EL (cell line): ENCODE measurements around the gene COBL.

ENCODE experiments used
- DNase-seq: peaks from one replicate; pipeline ENCODE4 v3.0.0-alpha.2; 2016

The COBL gene

DNA sequence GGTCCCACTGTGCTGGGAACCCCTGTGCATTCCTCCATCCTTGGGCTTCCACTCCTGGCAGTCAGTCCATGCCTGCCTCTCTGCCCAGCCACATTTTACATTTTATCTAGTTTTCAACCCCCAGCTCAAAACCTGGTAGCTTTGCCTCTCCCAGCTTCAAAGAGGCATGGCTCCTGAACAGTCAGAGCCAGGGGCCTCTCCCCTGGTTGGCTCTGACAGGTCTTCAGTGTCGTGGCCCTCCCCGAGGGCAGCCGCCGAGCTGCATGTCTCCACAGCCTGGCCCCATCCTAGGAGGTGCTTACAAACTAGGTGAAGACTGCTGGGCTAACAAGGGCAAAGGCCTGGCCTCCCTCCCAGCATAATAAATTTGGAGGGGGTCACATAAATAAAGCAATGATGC, 14.8 kb downstream of the COBL start:
- DNase-seq = no peak

DNA sequence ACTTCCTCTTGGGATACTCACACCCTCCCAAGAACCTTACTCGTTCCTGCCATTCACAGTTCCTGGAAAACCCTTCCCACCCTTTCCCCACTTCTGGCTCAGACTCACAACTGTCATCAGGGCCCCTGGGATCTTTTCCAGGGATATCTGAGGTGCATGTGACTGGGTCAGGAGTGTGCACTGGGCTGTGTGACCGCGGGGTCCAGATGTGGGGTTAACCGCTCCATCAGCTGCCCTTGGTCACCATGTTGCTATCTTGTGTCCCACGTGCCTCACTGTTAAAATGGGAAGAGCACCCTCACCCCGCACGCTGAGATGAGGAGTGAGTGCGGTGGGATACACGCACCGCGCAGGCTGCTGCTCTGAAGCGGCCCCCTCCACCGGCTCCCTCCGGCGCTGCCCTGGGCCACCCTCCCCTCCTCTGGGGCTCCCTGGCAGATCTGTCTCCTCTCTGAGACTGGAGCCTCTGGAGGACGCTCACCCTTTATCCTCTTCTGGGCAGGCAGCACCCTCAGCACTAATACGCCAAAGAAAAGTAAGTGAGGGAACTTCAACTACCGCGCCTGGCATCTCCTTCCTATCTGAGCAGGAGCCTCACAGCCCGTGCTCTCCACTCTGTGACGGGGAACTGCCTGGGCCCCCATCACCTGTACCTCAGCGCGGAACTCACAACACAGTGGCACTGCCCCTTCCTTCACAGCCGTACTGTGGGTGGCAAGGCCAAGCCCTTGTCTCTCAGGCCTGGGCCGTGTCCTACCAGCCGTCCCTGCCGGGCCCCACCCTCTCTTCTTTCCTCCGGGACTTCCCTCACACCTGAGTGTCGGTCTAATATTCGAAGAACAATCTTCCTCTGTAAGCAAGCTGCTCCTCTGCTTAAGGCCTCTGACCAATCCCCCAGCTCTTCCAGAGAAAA, 15.6 kb downstream of the COBL start:
- DNase-seq = no peak

DNA sequence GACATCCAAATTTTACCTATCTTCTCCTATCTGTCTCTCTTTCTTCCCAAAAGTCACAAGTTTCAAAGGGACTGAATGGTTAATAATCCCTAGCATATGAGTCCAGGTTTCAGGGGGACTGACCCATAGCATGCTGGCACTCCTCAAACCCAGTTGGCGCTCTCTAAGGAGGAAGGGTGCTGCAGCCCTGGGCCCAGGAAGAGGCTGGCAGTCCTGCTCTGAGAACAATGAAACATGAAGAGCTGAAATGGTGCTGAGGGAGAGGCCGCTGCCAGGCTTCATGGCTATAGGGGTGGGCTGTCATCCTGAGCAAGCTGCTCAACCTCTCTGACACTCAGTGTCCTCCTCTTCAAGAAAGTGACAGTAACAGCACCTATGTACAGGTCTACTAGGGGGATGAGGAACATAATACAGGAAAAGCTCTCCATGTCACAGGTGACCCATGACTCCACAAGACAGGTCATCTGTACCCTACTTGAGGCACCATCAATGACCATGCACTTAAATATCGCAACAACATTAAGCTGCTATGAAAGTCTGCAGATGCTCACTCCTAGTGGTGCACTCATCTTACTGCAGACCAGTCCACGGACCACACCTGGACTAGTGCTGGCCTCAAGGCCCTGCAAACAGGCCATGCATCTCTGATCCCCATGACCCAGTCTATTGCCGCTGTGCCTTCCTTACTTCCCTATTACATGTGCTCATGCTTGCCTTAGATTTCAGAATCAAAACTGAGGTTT, 17.0 kb downstream of the COBL start:
- DNase-seq = no peak

DNA sequence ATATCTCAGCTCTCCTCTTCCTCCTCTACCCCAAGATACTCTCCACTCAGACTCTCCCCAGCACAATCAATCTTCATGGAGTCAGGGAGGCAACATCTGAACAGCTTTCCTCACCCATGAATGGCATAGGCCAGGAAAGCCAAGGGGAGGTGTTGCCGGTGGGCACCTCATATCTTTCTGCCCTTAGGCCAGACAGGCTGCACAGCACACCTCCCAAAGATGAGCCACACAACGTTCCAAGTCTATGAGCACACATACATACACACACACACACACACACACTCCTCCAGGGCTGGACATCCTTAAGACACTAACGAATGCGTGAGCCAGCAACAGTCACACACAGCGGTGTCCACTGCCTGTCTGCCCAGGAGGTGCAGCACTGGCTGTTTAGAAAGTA, 17.7 kb downstream of the COBL start:
- DNase-seq = no peak

DNA sequence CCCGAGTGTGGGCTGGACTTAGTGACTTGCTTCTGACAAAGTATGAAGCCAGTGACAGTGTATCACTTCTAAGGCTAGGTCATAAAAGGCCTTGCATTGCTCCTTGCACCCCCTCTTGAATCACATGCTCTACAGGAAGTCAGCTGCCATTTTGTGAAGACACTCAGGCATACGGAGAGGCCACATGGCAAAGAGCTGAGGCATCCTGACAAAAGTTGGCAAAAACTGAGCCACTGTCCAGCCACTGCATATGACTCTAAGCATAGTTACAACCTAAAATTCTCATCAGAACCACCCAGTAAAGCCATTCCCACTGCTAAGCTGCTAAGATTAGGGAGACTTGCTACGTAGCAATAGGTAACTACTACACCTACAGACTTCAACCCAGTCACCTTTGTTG, 18.6 kb downstream of the COBL start:
- DNase-seq = no peak

DNA sequence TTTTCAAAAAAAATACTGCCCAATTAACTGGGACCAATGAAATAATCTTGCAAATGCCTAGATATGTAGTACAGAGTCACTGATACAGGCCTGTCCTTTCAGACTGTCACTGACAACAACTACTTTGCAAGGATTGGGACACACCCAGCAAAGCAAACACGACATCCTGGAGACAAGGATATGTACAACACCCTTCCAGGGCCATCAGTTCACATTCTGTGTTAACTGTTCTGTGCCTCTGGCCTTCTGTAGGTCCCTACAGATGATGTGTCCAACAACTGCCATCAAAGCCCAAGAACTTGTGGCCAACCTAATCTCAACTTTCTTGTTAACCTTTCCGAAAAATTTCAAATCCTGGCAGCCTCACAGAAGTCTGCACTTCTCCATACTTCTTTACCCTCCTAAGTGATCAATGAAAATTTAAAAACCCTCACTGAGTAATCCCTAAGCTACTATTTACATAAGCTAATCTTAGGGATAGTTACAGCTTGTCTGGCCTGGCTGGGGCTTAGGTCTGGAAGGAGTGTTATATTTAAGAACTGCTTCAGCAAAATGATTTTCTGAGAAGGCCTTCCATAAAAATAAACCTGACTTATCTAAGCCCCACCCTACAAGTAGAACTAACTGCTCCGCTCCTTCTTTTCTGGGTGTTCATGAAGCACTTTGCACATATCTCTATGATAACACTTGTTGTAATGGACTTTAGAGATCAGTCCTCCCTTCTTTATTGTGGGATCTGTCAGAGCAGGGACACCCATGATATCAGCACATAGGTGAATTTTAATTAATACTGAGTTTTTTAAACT, 21.0 kb downstream of the COBL start:
- DNase-seq = no peak

DNA sequence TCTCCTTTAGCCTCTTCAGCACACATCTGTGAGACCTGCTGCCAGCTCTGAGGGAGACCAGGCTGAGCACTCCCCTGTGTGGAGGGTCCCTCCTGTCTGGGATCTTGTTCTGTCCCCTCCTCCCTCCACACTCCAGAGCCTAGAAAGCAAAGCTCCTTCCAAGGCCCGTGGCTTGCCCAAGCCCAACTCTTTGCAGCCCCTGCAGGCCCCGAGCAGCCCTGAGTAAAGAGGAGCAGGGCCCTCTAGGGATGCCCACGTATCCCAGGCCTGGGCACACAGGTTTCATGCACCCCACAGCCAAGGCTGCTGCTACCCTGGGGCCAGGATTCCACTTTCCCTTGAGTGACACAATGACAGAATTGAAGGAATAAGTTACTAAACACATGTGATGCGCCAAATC, 24.0 kb downstream of the COBL start:
- no peak for DNase-seq

DNA sequence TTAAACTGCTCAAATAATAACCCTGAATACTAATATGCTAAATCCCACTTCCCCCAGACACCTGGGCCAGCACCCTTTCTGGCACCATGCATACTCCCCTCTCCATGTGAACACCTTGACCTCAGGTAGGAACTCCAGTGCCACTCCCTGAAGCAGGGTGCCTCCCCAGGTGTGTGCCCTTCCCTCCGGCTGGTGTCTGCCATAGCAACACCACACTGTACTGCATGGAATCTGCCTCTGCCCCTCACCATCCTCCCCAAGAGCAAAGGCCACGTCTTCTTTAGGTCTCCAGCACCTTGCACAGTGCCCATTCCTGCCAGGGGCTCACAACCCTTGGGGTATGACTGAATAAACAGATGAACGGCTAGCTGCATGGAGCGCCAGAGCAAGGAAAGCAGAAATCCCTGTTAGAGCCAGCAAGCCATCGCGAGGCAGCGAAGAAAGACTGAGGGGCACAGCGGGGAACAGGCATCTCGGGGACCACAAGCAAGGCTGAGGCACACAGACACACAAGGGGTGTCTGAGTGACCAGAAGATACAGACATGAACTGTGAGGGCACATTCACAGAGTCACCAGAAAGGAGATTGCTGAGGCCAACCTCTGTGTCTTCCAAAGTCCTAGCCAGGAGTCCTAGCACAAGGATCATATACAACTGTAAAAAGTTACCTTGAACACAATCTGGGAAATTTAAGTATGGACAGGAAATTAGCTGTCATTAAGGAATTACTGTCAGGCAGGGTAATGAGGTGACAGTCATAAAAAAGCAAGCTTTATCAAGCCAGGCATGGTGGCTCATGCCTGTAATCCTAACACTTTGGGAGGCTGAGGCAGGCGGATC, 25.7 kb downstream of the COBL start:
- no peak for DNase-seq

DNA sequence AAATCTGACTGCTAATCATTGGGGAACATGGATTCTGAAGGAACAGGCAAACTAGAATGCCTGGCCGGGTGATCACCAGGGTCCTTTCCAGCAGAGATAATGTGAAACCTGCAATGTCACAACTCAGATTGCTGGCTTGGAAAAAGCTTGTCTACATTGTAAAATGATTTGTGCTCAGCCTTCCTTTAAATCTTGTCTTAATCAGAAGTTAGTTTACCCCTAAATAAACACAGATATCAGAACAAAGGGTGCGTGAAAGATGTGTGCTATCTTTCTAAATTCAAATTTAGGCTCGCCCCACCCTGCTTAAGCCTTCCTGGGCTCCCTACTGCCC, 26.3 kb downstream of the COBL start:
- DNase-seq = no peak

DNA sequence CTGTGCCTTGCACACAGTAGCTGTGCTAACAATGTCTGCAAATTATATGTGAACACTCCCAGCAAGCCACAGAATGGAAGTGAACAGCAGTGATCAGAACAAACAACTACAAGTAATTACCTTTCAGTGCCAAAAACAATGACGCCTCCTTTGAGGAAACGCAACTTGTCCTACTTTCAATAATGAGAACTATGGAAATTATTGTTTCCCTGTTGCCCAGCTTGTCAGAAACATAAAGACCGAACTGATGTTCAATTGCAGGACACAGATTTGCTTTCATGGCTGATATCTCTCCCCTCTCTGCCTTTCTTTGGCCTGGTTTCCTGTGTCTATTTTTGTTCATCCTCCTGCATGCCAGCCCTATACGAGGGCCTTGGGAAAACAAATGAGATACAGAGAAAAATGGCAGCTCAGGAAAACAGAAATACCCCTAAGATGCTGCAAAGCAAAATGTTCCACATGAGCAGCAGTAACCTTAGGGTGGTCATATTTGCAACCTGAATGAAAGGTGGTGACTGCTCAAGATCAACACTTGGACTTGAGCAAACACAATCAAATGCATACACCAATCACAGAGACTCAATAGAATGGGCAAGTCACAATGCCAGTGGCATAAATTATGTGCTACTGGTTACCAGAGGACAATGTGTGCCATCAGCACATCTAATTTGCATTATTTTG, 26.8 kb downstream of the COBL start:
- DNase-seq = no peak

DNA sequence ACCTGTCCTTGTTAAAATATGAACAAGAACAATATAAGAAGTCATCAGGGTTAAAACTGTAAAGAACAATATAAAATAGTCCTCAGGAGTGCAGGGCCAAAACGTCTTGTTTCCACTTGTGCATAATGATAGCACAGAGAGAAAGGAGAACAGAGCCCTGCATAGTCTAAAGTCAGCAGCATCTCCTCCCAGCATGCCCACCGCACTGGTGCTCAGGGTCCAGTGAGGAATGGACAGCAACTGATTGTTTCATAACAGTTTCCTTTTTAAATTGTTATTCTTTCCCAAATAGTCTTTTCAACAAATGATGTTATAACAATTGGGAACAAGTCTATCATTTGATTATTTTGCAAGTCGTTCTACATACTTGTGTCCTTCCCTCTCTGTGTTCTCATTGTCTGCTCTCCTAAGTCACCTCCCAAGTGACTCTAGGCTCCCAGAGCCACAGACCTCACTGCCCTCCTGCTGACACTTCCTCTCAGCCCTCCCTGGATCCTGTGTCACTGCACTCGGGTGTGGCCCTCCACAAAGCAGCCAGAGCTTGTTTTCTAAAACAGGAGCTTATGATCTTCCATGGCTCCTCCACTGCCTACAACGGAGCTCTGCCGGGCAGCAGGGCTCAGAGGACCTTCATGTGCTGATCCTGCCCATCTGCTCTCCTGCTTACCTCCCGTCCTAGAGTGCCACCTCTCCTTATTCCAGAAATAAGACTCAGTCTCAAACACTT, 27.6 kb downstream of the COBL start:
- no peak for DNase-seq

DNA sequence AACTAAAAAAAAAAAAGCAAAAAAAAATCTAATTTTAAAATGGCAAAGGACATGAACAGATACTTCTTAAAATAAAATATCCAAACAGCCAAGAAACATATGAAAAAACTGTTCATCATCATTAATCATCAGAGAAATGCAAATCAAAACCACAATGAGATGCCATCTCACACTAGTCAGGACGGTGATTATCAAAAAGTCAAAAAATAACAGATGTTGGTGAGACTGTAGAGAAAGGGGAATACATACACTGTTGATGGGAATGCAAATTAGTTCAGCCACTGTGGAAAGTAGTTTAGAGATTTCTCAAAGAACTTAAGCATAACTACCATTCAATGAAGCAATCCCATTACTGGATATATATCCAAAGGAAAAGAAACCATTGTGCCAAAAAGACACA, 30.2 kb downstream of the COBL start:
- no peak for DNase-seq

DNA sequence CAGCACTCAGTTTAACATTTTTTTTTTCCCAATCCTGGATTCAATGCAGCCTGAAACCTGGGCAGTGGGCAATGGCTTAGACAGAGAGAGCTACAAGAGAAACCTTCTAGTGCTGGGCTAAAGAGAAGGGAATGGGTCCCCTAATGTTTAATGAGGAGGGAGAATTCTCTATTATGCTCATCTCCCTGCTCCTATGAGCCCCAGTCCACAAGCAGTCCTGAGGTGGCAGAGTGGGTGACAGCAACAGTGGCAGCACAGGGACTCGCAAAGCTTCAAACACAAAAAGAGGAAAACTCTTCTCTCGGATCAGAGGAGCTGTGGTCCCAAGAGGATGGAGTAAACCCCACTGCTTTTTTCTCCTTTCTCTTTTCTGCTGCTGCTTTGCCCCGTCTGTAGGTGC, 36.5 kb downstream of the COBL start:
- DNase-seq = no peak

DNA sequence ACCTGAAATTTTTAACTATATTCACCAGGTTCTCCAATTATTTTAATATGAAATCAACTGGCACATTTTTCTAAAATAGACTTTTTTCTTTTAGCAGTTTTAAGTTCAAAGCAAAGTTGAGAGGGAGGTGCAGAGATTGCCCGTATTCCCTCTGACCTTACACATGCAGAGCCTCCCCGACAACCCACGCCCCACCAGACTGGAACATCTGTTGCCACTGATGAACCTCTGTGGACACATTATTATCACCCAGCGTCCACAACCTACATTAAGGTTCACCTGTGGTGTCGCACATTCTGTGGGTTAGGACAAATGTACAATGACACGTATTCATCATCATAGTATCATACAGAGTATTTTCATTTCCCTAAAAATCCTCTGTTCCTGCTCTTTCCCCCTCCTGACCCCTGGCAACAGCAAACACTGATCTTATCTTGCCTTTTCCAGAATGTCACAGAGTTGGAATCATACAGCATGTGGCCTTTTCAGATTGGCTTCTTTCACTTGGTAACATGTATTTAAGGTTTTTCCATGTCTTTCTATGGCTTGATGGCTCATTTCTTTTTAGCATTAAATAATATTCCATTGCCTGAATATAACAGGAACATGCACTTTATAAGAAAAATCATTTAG, 37.1 kb downstream of the COBL start:
- no peak for DNase-seq

DNA sequence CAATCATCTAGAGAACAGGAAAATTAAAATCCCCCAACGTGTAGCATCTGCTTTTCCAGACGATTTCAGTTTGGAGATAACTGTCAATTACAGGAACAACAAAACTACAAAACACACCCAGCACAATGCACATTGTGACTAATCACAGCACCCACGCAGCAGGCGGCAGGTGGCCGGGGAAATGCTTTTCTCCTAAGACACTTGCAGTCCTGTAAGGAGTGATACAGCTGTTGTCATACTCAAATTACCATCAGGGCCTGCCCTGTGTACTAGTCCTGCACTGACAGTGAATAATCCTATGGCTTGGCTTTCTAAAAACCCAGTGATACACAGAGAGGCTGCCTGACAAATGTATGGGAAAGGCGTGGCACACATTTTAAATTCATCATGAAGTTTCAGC, 37.8 kb downstream of the COBL start:
- DNase-seq = no peak

DNA sequence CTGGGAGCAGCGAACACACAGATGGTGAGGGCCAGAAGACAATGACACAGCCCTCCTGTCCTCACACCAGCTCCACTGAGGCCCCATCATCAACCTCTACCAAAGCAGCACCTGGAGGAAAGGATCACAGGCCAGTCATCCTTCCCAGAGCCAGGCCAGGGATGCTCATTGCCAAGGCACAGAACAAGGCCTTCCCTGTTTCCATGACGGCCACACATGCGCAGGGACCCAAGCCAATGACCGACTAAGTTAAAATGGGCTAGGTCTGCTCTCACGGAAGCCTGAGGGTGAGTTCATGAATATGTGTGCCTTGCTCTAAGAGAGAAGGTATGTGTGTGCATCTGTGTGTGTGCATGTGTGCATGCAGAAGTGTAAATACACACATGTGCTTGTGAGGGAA, 39.6 kb downstream of the COBL start:
- no peak for DNase-seq

DNA sequence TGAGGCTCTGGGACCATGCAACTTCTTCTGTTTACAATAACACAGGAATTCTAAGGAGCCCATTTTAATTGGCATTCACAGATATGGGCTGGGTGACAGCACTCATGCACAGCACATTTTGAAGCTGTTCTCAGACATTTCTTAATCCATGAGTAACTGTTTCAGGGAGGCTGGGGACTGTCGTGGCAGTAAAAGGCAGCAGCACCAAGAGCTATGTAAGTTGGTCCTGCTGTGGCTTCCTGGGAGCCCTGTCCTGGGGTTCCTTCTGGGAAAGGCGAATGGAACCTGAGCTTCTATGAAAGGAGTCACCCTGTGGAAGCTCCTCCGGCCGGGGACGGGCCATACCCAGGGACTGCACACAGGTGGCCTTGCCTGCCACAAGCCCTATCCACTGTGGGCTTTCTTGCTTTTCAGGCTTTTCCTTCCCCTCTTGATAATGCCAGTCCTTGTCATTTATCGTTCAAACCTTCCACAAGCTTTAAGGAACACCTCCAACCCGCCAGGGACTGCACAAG, 40.5 kb downstream of the COBL start:
- DNase-seq = no peak

DNA sequence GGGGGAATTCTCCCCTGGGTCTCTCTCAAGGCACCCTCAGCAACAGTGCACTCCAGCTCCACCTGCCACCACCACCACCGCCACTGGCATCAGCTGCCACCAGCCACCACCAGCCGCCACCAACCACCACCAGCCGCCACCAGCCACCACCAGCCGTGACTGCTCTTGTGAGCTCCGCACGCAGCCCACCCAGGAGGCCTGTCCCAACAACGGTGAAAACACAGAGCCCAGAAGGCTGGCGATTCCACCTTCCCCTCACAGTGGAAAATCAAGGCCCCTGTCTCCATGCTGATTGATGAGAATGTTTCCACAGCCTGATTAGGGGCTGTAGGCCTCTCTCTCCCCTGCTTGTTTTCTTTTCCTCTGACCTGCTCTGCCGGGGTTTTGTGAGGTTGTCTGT, 41.1 kb downstream of the COBL start:
- DNase-seq = no peak

DNA sequence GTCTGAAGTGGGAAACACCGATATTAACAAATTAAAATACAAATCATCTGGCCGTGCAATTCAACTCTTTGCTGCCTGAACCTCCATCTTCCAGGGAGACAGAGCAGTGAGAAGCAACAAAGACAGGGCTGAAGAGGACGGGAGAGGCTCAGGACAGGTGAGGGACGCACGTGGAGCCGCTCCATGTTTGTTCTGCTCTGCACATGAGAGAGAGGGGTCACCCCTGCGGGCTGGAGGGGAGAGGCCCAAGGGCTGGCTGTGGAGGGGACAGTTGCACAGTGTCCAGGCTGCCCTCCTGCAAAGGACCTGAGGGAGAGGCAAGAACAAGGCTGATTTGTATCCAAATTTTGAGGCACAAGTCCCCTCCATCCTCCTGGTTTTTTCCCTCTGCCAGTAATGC, 41.7 kb downstream of the COBL start:
- no peak for DNase-seq

DNA sequence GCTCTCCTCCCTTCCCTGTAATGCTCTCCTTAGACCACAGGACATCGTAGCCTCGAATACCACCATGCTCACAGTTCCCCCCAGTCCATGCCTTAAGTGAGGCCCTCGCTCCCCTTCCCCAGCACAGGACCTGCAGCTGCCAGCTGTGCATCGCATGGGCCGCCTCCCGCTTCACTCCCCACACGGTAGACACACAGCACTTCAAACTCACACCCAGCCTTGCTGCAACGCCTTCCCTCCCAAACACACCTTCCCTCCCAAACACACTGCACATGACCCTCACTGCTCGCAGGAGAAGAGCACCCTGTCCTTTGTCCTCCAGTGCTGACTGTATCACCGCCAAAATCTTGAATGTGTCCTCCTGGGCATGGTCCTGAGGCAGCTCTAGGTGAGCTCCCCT, 42.6 kb downstream of the COBL start:
- DNase-seq = no peak

DNA sequence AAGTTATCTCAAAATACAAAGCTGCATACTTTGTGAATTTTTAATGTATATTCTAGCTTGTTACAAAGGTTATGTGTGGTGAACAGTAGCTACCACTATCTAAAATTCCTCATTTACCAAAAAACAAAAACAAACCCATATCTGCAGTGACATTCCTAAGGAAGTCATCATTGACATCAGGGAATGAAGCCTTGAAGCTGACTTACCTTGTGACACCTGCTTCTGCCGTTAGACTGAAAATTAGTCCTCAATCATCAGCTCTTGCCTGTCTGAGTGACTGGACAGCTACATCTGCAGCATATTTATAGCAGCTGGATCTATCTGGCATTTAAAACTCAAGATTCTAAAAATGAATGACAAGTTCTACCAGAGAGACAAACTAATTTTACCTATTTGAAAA, 43.2 kb downstream of the COBL start:
- DNase-seq = no peak
